Activated naive CD8-positive, alpha-beta T cell treated with anti-CD3 and anti-CD28 coated beads for 36 hours (primary cell): ENCODE data around the gene GPR25. TPM values are rescaled to one million over a fixed set of nuclear protein-coding genes. Genes with fewer than 3 reads are reported as not detected.

Source experiments
- DNase-seq: peaks from one replicate; pipeline ENCODE4 v3.0.0; 2021
- H3K27ac Mint-ChIP-seq: one replicate; pipeline ENCODE4 v1.8.0; 2022; ENCODE audit warnings: mild to moderate bottlenecking, moderate library complexity, mixed read lengths
- H3K27me3 Mint-ChIP-seq: one replicate; pipeline ENCODE4 v1.8.0; 2022; ENCODE audit warnings: mild to moderate bottlenecking, mixed read lengths
- H3K36me3 Mint-ChIP-seq: one replicate; pipeline ENCODE4 v1.8.0; 2021; ENCODE audit warnings: mild to moderate bottlenecking, mixed read lengths
- H3K4me1 Mint-ChIP-seq: one replicate; pipeline ENCODE4 v1.8.0; 2021; ENCODE audit warnings: mixed read lengths
- H3K4me3 Mint-ChIP-seq: one replicate; pipeline ENCODE4 v1.8.0; 2022; ENCODE audit warnings: mild to moderate bottlenecking, moderate library complexity, mixed read lengths
- H3K9me3 Mint-ChIP-seq: one replicate; pipeline ENCODE4 v1.8.0; 2022; ENCODE audit warnings: mixed read lengths
- total RNA-seq, 2 experiments: library from RNA; stranded (reverse); gene quantifications; one replicate each; pipeline ENCODE4 v1.2.3, GENCODE V29; 2021

GPR25 gene
- total RNA-seq, 2 experiments from 2014 or later: not detected

GRCh38 chr1:200895801-200896530 lies 23.2 kb downstream of the GPR25 start:
- Mint-ChIP-seq H3K27me3 (peaks cover 38% of the 10 kb centered on the region), H3K9me3 (no peaks in the 10 kb centered on the region), H3K27ac (no peak overlapping the region), H3K36me3 (no peaks in the 10 kb centered on the region), H3K4me1 (peaks cover 12% of the 10 kb centered on the region), H3K4me3 (no peak overlapping the region)
- no peak for DNase-seq

GRCh38 chr1:200896531-200897196 lies 23.9 kb downstream of the GPR25 start:
- no peaks in the 10 kb centered on the region for H3K36me3 Mint-ChIP-seq
- H3K9me3 Mint-ChIP-seq: no peaks in the 10 kb centered on the region
- no peak overlapping the region for H3K27ac Mint-ChIP-seq
- peaks cover 9% of the 10 kb centered on the region for H3K4me1 Mint-ChIP-seq
- no peak overlapping the region for H3K4me3 Mint-ChIP-seq
- peaks cover 37% of the 10 kb centered on the region for H3K27me3 Mint-ChIP-seq
- DNase-seq: no peak

GRCh38 chr1:200897259-200897658 lies 24.5 kb downstream of the GPR25 start:
- no peak overlapping the region for H3K27ac Mint-ChIP-seq
- no peak overlapping the region for H3K4me3 Mint-ChIP-seq
- H3K27me3 Mint-ChIP-seq: peaks cover 31% of the 10 kb centered on the region
- H3K36me3 Mint-ChIP-seq: no peaks in the 10 kb centered on the region
- peaks cover 3% of the 10 kb centered on the region for H3K4me1 Mint-ChIP-seq
- DNase-seq: no peak
- no peaks in the 10 kb centered on the region for H3K9me3 Mint-ChIP-seq

GRCh38 chr1:200899015-200899386 lies 26.2 kb downstream of the GPR25 start:
- peaks cover 15% of the 10 kb centered on the region for H3K27me3 Mint-ChIP-seq
- no peaks in the 10 kb centered on the region for H3K9me3 Mint-ChIP-seq
- H3K36me3 Mint-ChIP-seq: no peaks in the 10 kb centered on the region
- no peaks in the 10 kb centered on the region for H3K4me1 Mint-ChIP-seq
- no peak for DNase-seq
- H3K4me3 Mint-ChIP-seq: no peak overlapping the region
- H3K27ac Mint-ChIP-seq: no peak overlapping the region

GRCh38 chr1:200899451-200899915 lies 26.7 kb downstream of the GPR25 start:
- peaks cover 10% of the 10 kb centered on the region for H3K27me3 Mint-ChIP-seq
- H3K36me3 Mint-ChIP-seq: no peaks in the 10 kb centered on the region
- no peaks in the 10 kb centered on the region for H3K9me3 Mint-ChIP-seq
- no peak overlapping the region for H3K27ac Mint-ChIP-seq
- no peak for DNase-seq
- H3K4me1 Mint-ChIP-seq: no peaks in the 10 kb centered on the region
- H3K4me3 Mint-ChIP-seq: no peak overlapping the region

- H3K9me3 Mint-ChIP-seq: no peaks in the 10 kb centered on the region
- no peak overlapping the region for H3K27ac Mint-ChIP-seq
- peaks cover under 1% of the 10 kb centered on the region for H3K4me1 Mint-ChIP-seq
- H3K4me3 Mint-ChIP-seq: no peak overlapping the region
- DNase-seq: no peak
- H3K36me3 Mint-ChIP-seq: no peaks in the 10 kb centered on the region
- peaks cover 3% of the 10 kb centered on the region for H3K27me3 Mint-ChIP-seq
Measured at GRCh38 chr1:200899954-200900867, 27.4 kb downstream of the GPR25 start.

GRCh38 chr1:200900877-200901276 lies 28.1 kb downstream of the GPR25 start:
- H3K27me3 Mint-ChIP-seq: peaks cover 3% of the 10 kb centered on the region
- no peak for DNase-seq
- no peak overlapping the region for H3K27ac Mint-ChIP-seq
- no peaks in the 10 kb centered on the region for H3K9me3 Mint-ChIP-seq
- no peak overlapping the region for H3K4me3 Mint-ChIP-seq
- H3K4me1 Mint-ChIP-seq: peaks cover 7% of the 10 kb centered on the region
- no peaks in the 10 kb centered on the region for H3K36me3 Mint-ChIP-seq

- no peak for DNase-seq
- no peaks in the 10 kb centered on the region for H3K9me3 Mint-ChIP-seq
- no peak overlapping the region for H3K27ac Mint-ChIP-seq
- peaks cover 3% of the 10 kb centered on the region for H3K27me3 Mint-ChIP-seq
- no peaks in the 10 kb centered on the region for H3K36me3 Mint-ChIP-seq
- H3K4me3 Mint-ChIP-seq: no peak overlapping the region
- H3K4me1 Mint-ChIP-seq: peaks cover 10% of the 10 kb centered on the region
Measured at GRCh38 chr1:200901350-200901749, 28.6 kb downstream of the GPR25 start.

GRCh38 chr1:200901796-200902444 lies 29.1 kb downstream of the GPR25 start:
- Mint-ChIP-seq H3K9me3 (no peaks in the 10 kb centered on the region), H3K4me3 (no peak overlapping the region), H3K36me3 (no peaks in the 10 kb centered on the region), H3K4me1 (peaks cover 10% of the 10 kb centered on the region), H3K27me3 (peaks cover 3% of the 10 kb centered on the region), H3K27ac (no peak overlapping the region)
- DNase-seq: no peak

- H3K27ac Mint-ChIP-seq: no peak overlapping the region
Measured at GRCh38 chr1:200903793-200904192, 31.0 kb downstream of the GPR25 start.

GRCh38 chr1:200904772-200905171 lies 32.0 kb downstream of the GPR25 start:
- Mint-ChIP-seq H3K27me3 (peaks cover 3% of the 10 kb centered on the region), H3K4me3 (no peak overlapping the region), H3K4me1 (peaks cover 10% of the 10 kb centered on the region), H3K36me3 (no peaks in the 10 kb centered on the region), H3K27ac (no peak overlapping the region), H3K9me3 (no peaks in the 10 kb centered on the region)
- no peak for DNase-seq

More at GRCh38 chr1:200903793-200904192, 31.0 kb downstream of the GPR25 start:
- Mint-ChIP-seq H3K36me3 (no peaks in the 10 kb centered on the region), H3K4me1 (peaks cover 10% of the 10 kb centered on the region), H3K27me3 (peaks cover 3% of the 10 kb centered on the region), H3K9me3 (no peaks in the 10 kb centered on the region), H3K4me3 (no peak overlapping the region)
- DNase-seq: no peak

GRCh38 chr1:200905411-200906052 lies 32.8 kb downstream of the GPR25 start:
- H3K27me3 Mint-ChIP-seq: peaks cover 3% of the 10 kb centered on the region
- H3K27ac Mint-ChIP-seq: no peak overlapping the region
- peaks cover 10% of the 10 kb centered on the region for H3K4me1 Mint-ChIP-seq
- H3K4me3 Mint-ChIP-seq: no peak overlapping the region
- no peaks in the 10 kb centered on the region for H3K9me3 Mint-ChIP-seq
- peak; percentile 42 for DNase-seq
- H3K36me3 Mint-ChIP-seq: no peaks in the 10 kb centered on the region

GRCh38 chr1:200906491-200906890 lies 33.7 kb downstream of the GPR25 start:
- Mint-ChIP-seq H3K27ac (no peak overlapping the region), H3K4me3 (no peak overlapping the region), H3K27me3 (no peaks in the 10 kb centered on the region), H3K4me1 (peaks cover 10% of the 10 kb centered on the region), H3K9me3 (no peaks in the 10 kb centered on the region), H3K36me3 (no peaks in the 10 kb centered on the region)
- DNase-seq: no peak

- Mint-ChIP-seq H3K27me3 (no peaks in the 10 kb centered on the region), H3K4me1 (peaks cover 10% of the 10 kb centered on the region), H3K36me3 (no peaks in the 10 kb centered on the region), H3K9me3 (no peaks in the 10 kb centered on the region), H3K4me3 (no peak overlapping the region), H3K27ac (no peak overlapping the region)
- DNase-seq: no peak
Measured at GRCh38 chr1:200907611-200908097, 34.9 kb downstream of the GPR25 start.
